HEK293 (cell line): ENCODE results near the gene BZW2.

Experiments
- CTCF ChIP-seq: fragments of 450-650 bp; formaldehyde crosslinking; IDR thresholded peaks from 2 replicates; pipeline ENCODE4 v1.5.1; 2016; ENCODE audit warnings: missing biosample characterization, missing genetic modification characterization
- KLF16 ChIP-seq: fragments of 450-650 bp; formaldehyde crosslinking; IDR thresholded peaks from 2 replicates; pipeline ENCODE4 v1.5.1; 2017; ENCODE audit warnings: missing biosample characterization, missing genetic modification characterization
- TSHZ1 ChIP-seq: fragments of 450-650 bp; formaldehyde crosslinking; IDR thresholded peaks from 2 replicates; pipeline ENCODE4 v1.5.1; 2016; ENCODE audit warnings: missing biosample characterization, missing genetic modification characterization, borderline replicate concordance
- YY1 ChIP-seq: fragments of 450-650 bp; formaldehyde crosslinking; IDR thresholded peaks from 2 replicates; pipeline ENCODE4 v1.5.1; 2018; ENCODE audit warnings: missing biosample characterization, missing genetic modification characterization
- ZBTB10 ChIP-seq: fragments of 450-650 bp; formaldehyde crosslinking; IDR thresholded peaks from 2 replicates; pipeline ENCODE4 v1.5.1; 2016; ENCODE audit warnings: missing biosample characterization, missing genetic modification characterization
- ZBTB48 ChIP-seq: fragments of 450-650 bp; formaldehyde crosslinking; IDR thresholded peaks from 2 replicates; pipeline ENCODE4 v1.5.1; 2016; ENCODE audit warnings: missing biosample characterization, missing genetic modification characterization
- ZNF398 ChIP-seq: fragments of 450-650 bp; formaldehyde crosslinking; IDR thresholded peaks from 2 replicates; pipeline ENCODE4 v1.5.1; 2017; ENCODE audit warnings: missing biosample characterization, missing genetic modification characterization
- ZNF513 ChIP-seq: fragments of 450-650 bp; IDR thresholded peaks from 2 replicates; pipeline ENCODE4 v1.5.1; 2018; ENCODE audit warnings: missing biosample characterization, missing genetic modification characterization
- ZNF561 ChIP-seq: fragments of 450-650 bp; IDR thresholded peaks from 2 replicates; pipeline ENCODE4 v1.5.1; 2018; ENCODE audit warnings: missing biosample characterization, missing genetic modification characterization, borderline replicate concordance
- ZNF677 ChIP-seq: fragments of 450-650 bp; IDR thresholded peaks from 2 replicates; pipeline ENCODE4 v1.5.0; 2018; ENCODE audit warnings: missing biosample characterization, mild to moderate bottlenecking, missing genetic modification characterization, moderate library complexity
- ZNF704 ChIP-seq: fragments of 450-650 bp; formaldehyde crosslinking; IDR thresholded peaks from 2 replicates; pipeline ENCODE4 v1.5.1; 2016; ENCODE audit warnings: missing biosample characterization, missing genetic modification characterization
- ZNF785 ChIP-seq: fragments of 450-650 bp; formaldehyde crosslinking; IDR thresholded peaks from 2 replicates; pipeline ENCODE4 v1.5.1; 2016; ENCODE audit warnings: missing biosample characterization, missing genetic modification characterization

- TF ChIP-seq ZNF704 (no peak), TSHZ1 (tag by site-specific recombination) (no peak), ZNF561 (tag by site-specific recombination) (no peak), YY1 (tag by site-specific recombination) (no peak), ZBTB48 (tag by site-specific recombination) (no peak), ZNF785 (tag by site-specific recombination) (no peak), KLF16 (no peak), CTCF (tag by site-specific recombination) (no peak), ZNF398 (tag by site-specific recombination) (no peak), ZNF677 (no peak), ZBTB10 (tag by site-specific recombination) (no peak), ZNF513 (tag by site-specific recombination) (no peak)
Observed at GRCh38 chr7:16667355-16667754, 21.4 kb downstream of the BZW2 start.
